SJCRH30 (cell line): ENCODE data around the gene VPS11. TPM values are rescaled to one million over a fixed set of nuclear protein-coding genes. Genes with fewer than 3 reads are reported as not detected.
A peak's percentile ranks its signal among the peaks of the same experiment; 100 is the strongest.
"Not testable (repeated sequence)": the region's sequence is repeated elsewhere in the genome, so short reads cannot be mapped to it uniquely, and the experiment has no call there.

Experiments
- DNase-seq, 2 experiments: peaks; one replicate each; pipeline ENCODE4 v3.0.0-alpha.2; 2015 to 2020
- H3K27ac ChIP-seq: fragments of 250-450 bp; sonication (Bioruptor Pico); 2 replicates; pipeline ENCODE4 v1.5.1; 2020; ENCODE audit warnings: mild to moderate bottlenecking, moderate library complexity
- H3K27me3 ChIP-seq: fragments of 250-450 bp; sonication (Bioruptor Pico); 2 replicates; pipeline ENCODE4 v1.5.1; 2020; ENCODE audit warnings: mild to moderate bottlenecking, moderate library complexity
- H3K36me3 ChIP-seq: fragments of 250-450 bp; sonication (Bioruptor Pico); 2 replicates; pipeline ENCODE4 v1.5.1; 2020; ENCODE audit warnings: mild to moderate bottlenecking, moderate library complexity
- H3K4me1 ChIP-seq: fragments of 250-450 bp; sonication (Bioruptor Pico); 2 replicates; pipeline ENCODE4 v1.5.1; 2020; ENCODE audit warnings: mild to moderate bottlenecking, moderate library complexity
- H3K4me3 ChIP-seq: fragments of 250-450 bp; sonication (Bioruptor Pico); 2 replicates; pipeline ENCODE4 v1.5.1; 2020; ENCODE audit warnings: mild to moderate bottlenecking, moderate library complexity
- H3K9me3 ChIP-seq: fragments of 250-450 bp; sonication (Bioruptor Pico); replicated peaks from 2 replicates; pipeline ENCODE4 v1.5.1; 2020; ENCODE audit warnings: mild to moderate bottlenecking, moderate library complexity
- total RNA-seq: library from RNA; depleted of rRNA; stranded (reverse); fragments of >200 nt; shearing (Covaris generic); gene quantifications from 2 replicates; pipeline ENCODE4 v1.2.3, GENCODE V29; 2014

The VPS11 gene
- total RNA-seq, 1 experiment from 2014 or later: 11.6 TPM

DNA sequence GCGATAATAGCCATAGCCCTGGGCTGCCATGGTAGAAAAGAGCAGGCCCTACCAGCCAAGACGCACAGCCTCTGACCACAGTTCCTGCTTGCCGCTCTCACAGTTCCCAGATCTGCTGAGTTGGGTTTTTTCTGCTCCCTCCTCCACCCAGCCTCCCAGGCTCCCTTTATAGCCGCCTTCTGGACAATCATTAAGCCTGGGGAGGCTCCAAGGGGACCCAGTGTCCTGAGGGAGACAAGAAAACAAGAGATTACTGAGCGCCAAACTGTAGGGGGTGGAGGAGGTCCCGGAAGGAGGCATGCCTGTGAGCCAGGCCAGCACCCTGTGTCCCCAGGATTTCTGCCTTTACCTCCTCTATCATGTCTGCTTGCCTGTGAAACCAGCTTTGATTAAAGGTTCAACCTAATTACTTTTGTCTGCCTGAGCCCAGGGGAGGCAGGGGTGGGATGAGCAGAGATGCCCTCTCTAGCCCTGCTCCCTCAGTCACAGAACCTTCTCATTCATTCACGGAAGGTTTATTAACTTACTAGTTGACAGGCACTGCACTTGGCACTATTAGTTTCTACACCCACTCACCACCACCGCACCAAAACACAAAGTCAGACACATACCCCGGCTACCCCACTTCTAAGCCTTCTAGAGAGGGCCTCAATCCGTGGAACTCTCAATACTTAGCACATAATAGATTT, 38.1 kb upstream of the VPS11 start:
- Histone ChIP-seq H3K9me3 (no peaks in the 10 kb centered on the region), H3K4me1 (0 out of 2 replicates have a peak, but pooled peaks cover 5% of the 10 kb centered on the region), H3K36me3 (no peaks in the 10 kb centered on the region), H3K4me3 (peak overlapping the region; percentile 64), H3K27me3 (no peaks in the 10 kb centered on the region), H3K27ac (no peak overlapping the region)
- no peak for DNase-seq

DNA sequence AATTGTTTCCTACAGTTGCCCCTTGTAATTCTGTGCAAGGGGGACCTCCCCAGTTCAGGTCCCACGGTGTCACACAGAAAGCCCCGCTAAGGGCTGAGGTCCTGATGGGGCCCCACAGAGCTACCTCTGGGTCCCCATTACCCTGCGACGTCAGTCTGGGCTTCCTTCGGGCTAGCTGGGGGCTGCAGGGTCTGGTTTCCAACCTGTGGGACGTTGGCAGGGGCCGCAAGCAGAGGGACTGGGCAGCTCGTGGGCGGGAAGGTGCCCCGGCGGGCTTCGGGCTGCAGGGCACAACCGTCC, 37.6 kb upstream of the VPS11 start:
- Histone ChIP-seq H3K9me3 (no peaks in the 10 kb centered on the region), H3K36me3 (no peaks in the 10 kb centered on the region), H3K4me3 (peak overlapping the region; percentile 64), H3K27me3 (no peaks in the 10 kb centered on the region), H3K4me1 (0 out of 2 replicates have a peak, but pooled peaks cover 5% of the 10 kb centered on the region), H3K27ac (no peak overlapping the region)
- no peak for DNase-seq

DNA sequence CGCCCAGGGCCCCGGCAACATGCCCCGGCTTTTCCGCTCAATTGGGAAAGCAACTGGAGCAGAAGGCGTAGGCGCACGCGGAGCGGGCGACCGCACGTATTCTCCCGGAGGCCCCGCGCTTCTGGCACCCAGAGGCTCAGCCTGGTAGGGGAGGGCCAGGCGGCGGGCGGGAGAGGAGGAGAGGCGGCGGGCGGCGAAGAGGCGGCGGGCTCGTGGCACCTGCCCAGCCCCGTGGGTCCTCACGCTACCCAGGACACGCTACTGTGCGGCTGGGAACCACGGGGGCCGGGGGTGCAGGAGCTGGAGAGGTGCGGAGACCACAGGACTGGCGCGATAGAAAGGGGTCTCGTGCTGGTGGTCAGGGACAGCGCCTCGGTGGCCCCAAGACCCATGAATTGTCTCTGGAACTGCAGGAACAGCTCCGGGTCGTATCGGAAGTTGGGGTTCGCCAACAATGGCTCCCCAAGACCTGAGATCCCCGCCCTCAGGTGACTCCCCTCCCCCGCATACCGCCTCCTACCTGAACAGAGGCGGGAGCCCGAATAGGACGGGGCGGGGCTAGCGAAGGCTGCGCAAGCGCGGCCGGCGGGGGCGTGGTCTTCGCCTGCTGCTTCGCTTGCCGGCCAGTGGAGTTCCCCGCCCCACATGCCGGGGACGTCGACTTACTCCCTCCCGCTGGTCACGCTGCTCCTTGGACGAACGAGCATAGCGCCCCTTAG, 37.1 kb upstream of the VPS11 start, which contains the start of gene SLC37A4:
TSS of gene SLC37A4 (minus strand) at position 549 of the 719 bp plus-strand sequence.
- H3K36me3 ChIP-seq: no peaks in the 10 kb centered on the region
- peak within 1 kb of the TSS; percentile 64 for H3K4me3 ChIP-seq
- H3K9me3 ChIP-seq: no peaks in the 10 kb centered on the region
- 0 out of 2 replicates have a peak, but pooled peaks cover 5% of the 10 kb centered on the region for H3K4me1 ChIP-seq
- no peak within 1 kb of the TSS for H3K27ac ChIP-seq
- peak; percentile 86 to 88 for DNase-seq
- no peaks in the 10 kb centered on the region for H3K27me3 ChIP-seq

DNA sequence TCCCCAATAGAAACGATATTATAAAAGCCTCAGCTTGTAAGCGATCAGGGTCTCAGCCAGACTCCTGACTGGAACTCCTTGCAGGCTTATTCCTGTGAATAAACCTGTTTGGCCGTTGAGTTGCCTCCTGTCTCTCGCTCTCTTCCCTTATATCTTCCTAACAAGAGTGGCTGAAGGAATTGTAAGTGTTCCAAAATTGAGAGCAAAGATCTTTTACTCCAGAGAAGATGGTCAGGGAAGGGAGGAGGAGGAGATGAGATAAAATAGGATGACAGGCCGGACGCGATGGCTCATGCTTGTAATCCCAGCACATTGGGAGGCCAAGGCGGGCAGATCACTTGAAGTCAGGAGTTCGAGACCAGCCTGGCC, 35.7 kb upstream of the VPS11 start:
- DNase-seq: no peak
- no peak overlapping the region for H3K27ac ChIP-seq
- no peaks in the 10 kb centered on the region for H3K27me3 ChIP-seq
- H3K4me3 ChIP-seq: no peak overlapping the region
- H3K36me3 ChIP-seq: no peaks in the 10 kb centered on the region
- 0 out of 2 replicates have a peak, but pooled peaks cover 5% of the 10 kb centered on the region for H3K4me1 ChIP-seq
- no peaks in the 10 kb centered on the region for H3K9me3 ChIP-seq

DNA sequence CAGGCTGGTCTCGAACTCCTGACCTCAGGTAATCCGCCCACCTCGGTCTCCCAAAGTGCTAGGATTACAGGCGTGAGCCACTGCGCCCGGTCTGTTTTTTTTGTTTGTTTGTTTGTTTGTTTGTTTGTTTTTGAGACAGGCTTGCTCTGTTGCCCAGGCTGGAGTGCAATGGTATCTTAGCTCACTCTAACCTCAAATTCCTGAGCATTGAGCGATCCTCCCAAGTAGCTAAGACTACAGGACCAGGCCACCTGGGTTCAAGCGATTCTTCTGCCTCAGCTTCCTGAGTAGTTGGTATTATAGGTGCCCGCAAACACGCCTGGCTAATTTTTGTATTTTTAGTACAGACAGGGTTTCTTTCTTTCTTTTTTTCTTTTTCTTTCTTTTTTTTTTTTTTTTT, 34.2 kb upstream of the VPS11 start:
- not testable (repeated sequence) for H3K27ac ChIP-seq, H3K4me1 ChIP-seq, H3K4me3 ChIP-seq, H3K36me3 ChIP-seq, H3K27me3 ChIP-seq, DNase-seq, H3K9me3 ChIP-seq

DNA sequence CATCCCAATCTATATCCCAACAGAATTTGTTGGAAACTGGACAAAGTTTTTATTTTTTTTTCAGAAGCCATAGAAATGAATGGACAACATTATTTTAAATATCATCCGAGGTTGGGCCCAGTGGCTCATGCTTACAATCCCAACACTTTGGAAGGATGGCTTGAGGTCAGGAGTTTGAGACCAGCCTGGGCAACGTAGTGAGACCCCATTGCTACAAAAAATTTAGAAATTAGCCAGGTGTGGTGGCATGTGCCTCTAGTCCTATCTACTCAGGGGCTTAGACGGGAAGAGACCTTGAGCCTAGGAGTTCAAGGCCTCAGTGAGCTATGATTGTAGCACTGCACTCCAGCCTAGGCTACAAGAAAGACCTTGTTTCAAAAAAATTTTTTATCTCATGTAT, 32.8 kb upstream of the VPS11 start:
- Histone ChIP-seq H3K36me3 (no peaks in the 10 kb centered on the region), H3K27ac (no peak overlapping the region), H3K4me1 (0 out of 2 replicates have a peak, but pooled peaks cover 5% of the 10 kb centered on the region), H3K27me3 (no peaks in the 10 kb centered on the region), H3K4me3 (no peak overlapping the region), H3K9me3 (no peaks in the 10 kb centered on the region)
- DNase-seq: no peak

DNA sequence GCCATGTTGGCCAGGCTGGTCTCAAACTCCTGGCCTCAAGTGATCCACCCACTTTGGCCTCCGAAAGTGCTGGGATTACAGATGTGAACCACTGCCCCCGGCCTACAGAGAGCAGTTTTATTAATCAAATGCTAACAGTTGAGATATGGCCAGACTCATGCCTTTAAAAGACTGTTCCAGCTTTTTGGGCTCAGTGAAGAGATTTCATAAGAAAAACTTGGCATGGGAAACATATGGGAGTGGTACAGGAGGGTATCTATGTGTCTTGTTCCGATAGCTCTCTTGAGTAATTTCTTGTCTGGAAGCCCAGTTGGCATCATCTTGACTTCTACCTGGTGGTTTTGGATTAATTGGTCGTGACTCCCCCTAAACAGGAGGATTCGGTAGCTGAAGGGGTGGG, 28.7 kb upstream of the VPS11 start:
- no peaks in the 10 kb centered on the region for H3K9me3 ChIP-seq
- no peaks in the 10 kb centered on the region for H3K36me3 ChIP-seq
- no peak for DNase-seq
- H3K4me3 ChIP-seq: no peak overlapping the region
- no peaks in the 10 kb centered on the region for H3K4me1 ChIP-seq
- H3K27ac ChIP-seq: no peak overlapping the region
- H3K27me3 ChIP-seq: no peaks in the 10 kb centered on the region

DNA sequence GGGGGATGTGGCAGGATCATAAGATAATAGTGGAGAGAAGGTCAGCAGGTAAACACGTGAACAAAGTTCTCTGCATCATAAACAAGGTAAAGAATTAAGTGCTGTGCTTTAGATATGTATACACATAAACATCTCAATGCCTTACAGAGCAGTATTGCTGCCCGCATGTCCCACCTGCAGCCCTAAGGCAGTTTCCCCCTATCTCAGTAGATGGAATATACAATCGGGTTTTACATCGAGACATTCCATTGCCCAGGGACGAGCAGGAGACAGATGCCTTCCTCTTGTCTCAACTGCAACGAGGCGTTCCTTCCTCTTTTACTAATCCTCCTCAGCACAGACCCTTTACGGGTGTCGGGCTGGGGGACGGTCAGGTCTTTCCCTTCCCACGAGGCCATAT, 28.1 kb upstream of the VPS11 start:
- not testable (repeated sequence) for H3K4me1 ChIP-seq, H3K36me3 ChIP-seq, H3K27ac ChIP-seq, H3K27me3 ChIP-seq, DNase-seq, H3K9me3 ChIP-seq, H3K4me3 ChIP-seq

DNA sequence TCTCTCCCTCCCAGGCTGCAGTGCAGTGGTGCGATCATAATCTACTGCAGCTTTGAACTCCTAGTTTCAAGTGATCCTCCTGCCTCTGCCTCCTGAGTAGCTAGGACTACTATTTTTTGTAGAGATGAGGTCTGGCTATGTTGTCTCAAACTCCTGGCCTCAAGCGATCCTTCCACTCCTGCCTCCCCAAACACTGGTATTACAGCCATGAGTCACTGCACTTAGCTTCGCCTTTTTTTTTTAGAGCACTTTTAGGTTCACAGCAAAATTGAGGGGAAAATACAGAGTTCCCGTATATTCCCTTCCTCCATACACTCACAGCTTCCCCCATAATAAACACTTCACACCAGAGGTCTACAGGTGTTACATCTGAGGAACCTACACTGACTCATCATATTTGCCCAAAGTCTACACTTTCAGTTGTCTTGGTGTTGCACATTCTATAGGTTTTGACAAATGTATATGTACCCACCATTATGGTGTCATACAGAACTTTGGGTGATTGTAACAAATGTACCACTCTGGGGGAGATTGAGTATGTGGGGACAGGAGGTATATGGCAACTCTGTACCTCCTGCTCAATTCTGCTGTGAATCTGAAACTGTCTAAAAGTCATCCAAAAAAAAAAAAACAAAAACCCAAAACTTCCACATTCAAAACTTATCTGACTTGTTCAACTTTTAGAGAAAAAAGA, 25.6 kb upstream of the VPS11 start:
- Histone ChIP-seq H3K4me3 (no peak overlapping the region), H3K27me3 (no peaks in the 10 kb centered on the region), H3K4me1 (no peaks in the 10 kb centered on the region), H3K36me3 (no peaks in the 10 kb centered on the region), H3K9me3 (no peaks in the 10 kb centered on the region), H3K27ac (no peak overlapping the region)
- DNase-seq: no peak

DNA sequence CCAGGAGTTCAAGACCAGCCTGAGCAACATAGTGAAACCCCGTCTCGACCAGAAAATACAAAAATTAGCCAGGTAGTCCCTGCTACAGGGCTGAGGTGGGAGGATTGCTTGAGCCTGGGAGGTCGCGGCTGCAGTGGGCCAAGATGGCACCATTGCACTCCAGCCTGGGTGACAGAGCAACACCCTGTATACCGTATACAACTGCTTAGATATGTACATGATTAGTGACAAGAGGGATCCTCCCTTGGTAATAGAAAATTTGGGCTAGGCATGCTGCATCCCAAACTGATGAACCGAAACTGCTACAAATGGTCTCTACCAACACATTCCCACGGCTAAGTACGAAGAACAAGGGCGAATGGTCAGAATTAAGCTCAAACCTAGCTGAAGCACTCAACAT, 24.7 kb upstream of the VPS11 start:
- DNase-seq: no peak
- Histone ChIP-seq H3K27me3 (no peaks in the 10 kb centered on the region), H3K9me3 (no peaks in the 10 kb centered on the region), H3K4me3 (no peak overlapping the region), H3K4me1 (no peaks in the 10 kb centered on the region), H3K27ac (no peak overlapping the region), H3K36me3 (no peaks in the 10 kb centered on the region)

DNA sequence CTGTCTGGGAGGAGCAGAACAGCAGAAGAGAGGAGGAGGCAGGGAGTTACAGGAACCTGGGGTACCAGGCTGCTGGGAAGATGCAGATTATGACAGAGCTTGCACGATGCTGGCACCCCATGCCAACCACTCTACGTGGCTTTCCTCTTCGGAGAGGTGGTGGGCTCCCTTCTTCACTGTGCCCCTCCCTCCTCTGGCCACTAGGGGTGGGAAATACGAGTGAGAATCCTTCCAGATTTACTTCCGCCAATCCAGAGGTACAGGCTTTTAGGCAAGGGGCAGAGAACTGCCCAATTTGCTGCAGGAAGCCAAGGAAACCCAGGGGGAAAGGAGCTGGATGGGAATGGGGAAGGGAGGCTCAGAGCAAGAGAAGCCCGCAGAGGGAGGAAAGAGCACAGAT, 22.9 kb upstream of the VPS11 start:
- no peaks in the 10 kb centered on the region for H3K9me3 ChIP-seq
- H3K4me3 ChIP-seq: no peak overlapping the region
- H3K4me1 ChIP-seq: no peaks in the 10 kb centered on the region
- H3K27ac ChIP-seq: no peak overlapping the region
- DNase-seq: no peak
- H3K27me3 ChIP-seq: no peaks in the 10 kb centered on the region
- no peaks in the 10 kb centered on the region; the same call in none of the 2 replicates for H3K36me3 ChIP-seq

DNA sequence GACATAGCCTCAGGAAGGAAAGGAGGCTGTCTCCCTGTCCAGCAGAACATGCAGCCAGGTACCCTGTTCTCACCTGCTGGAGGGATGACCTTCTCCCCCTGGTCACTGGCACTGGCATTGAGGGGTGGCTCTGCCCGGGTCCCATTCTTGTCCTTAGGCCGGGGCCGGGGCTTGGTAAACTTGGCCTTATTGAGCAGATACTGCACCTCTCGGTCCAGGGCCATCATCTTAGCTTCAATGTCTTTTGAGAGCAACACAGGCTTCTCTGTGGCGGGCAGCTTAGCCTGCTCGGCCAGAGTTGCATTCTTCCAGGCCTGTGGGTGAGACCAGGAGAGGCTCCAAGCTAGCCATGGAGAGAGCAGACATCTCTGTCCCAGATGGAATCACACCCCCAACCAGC, 21.1 kb upstream of the VPS11 start:
- Histone ChIP-seq H3K36me3 (peaks cover 2% of the 10 kb centered on the region), H3K9me3 (no peaks in the 10 kb centered on the region), H3K4me3 (no peak overlapping the region), H3K27me3 (no peaks in the 10 kb centered on the region), H3K4me1 (no peaks in the 10 kb centered on the region), H3K27ac (no peak overlapping the region)
- no peak for DNase-seq

DNA sequence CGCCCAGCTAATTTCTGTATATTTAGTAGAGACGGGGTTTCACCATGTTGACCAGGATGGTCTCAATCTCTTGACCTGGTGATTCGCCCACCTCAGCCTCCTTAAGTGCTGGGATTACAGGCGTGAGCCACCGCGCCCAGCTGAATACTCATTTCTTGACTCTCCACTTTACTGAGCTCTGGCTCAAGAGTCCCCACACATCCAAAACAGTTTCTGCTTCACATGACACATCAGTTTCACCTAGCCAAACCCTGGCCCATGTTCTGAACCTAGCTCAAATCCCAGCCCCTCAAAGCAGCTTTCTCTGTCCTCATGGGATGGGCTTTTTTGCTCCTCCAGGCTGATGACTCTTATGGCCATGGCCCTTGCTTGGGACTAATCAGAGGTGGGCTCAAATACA, 20.4 kb upstream of the VPS11 start:
- H3K27ac ChIP-seq: no peak overlapping the region

DNA sequence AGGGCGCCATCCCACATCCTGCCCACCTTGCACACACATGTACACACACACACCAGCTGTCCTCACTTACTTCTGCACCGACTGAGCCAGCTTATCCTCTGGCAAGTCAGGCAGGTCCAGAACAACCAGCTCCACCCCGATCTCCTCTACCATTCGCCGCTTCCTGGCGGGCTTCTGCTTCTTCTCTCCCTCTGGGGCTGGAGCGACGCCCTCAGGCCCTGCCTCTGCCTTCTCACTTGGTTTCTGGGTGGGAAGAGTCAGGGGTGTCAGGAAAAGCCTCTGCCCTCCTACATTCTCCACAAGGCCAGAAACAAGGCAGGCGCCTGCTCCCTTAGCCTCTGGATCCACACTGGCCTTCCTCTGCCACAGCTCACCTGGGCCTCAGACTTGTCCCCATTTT, 19.0 kb upstream of the VPS11 start:
- H3K27ac ChIP-seq: no peak overlapping the region
- no peaks in the 10 kb centered on the region for H3K9me3 ChIP-seq
- H3K36me3 ChIP-seq: peaks cover 2% of the 10 kb centered on the region
- H3K4me3 ChIP-seq: no peak overlapping the region
- no peak for DNase-seq
- no peaks in the 10 kb centered on the region for H3K27me3 ChIP-seq
- H3K4me1 ChIP-seq: no peaks in the 10 kb centered on the region

More for the DNA sequence above, 20.4 kb upstream of the VPS11 start:
- no peak overlapping the region for H3K4me3 ChIP-seq
- DNase-seq: no peak
- H3K9me3 ChIP-seq: no peaks in the 10 kb centered on the region
- no peaks in the 10 kb centered on the region for H3K4me1 ChIP-seq
- H3K27me3 ChIP-seq: no peaks in the 10 kb centered on the region
- H3K36me3 ChIP-seq: peaks cover 2% of the 10 kb centered on the region

DNA sequence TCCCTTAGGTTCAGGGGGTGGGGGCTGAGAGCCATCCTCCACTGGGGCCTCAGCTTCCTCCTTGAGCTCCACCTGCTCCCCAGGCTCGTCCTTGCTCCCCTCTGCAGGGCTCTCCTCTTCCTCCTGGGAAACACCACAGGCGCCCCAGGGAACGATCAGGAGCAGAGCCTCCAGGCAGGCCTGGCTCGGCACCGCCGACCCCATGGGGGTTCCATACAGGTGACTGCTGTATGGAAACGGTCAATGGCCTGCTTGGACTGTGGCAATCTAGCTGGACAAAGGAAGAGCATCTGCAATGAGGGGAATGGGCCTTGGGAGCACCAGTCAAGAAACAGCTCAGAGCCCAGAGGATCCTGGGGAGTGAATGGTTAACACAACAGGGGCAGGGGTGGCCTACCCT, 18.5 kb upstream of the VPS11 start:
- Histone ChIP-seq H3K36me3 (peaks cover 2% of the 10 kb centered on the region), H3K27ac (no peak overlapping the region)
- no peak for DNase-seq

More for the DNA sequence above, 18.5 kb upstream of the VPS11 start:
- Histone ChIP-seq H3K4me1 (no peaks in the 10 kb centered on the region), H3K9me3 (no peaks in the 10 kb centered on the region), H3K4me3 (no peak overlapping the region), H3K27me3 (no peaks in the 10 kb centered on the region)
